ENCODE data around the gene ACER1. TPM values are rescaled to one million over a fixed set of nuclear protein-coding genes. Genes with fewer than 3 reads are reported as not detected.

Gene ACER1
- total RNA-seq, 1 experiment from 2014 or later = not detected

DNA sequence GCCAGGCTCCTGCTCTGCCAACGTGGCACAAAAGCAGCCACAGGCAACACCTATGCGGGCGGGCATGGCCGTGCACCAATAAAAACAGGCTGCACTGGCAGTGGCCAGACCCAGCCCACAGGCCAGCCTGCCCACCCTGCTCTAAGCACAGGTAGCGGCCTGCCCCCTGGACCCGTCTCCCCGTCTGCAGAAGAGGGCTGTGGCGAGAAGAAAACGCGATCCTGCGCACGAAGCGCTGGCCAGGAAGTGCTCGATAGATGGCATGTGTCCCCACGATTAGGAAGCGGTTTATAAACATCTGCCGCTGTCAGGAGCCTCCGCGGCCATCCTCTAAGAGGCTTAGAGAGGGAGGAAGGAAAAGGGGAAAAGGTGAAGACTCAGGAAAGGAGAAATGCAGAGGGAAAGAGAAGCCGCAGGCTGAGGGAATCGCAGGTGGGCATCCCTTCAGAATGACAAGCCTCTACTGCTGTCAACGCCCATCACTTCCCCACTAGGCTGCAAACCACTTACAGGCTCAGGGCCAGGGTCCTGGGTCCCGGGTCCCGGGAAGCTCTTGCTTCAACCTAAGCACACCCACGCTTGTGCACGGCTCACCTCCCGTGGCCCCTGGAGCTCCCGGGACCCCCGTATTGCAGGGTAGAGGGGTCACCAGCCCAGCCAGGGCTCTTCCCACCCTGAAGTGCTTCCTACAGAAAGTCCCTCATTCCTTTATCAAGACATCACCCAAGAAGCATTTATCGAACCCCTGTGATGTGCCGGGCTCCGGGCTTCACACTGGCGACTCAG is 64.1 kb downstream of the ACER1 start:
- no peak for DNase-seq (ENCODE audit: low read depth)

DNA sequence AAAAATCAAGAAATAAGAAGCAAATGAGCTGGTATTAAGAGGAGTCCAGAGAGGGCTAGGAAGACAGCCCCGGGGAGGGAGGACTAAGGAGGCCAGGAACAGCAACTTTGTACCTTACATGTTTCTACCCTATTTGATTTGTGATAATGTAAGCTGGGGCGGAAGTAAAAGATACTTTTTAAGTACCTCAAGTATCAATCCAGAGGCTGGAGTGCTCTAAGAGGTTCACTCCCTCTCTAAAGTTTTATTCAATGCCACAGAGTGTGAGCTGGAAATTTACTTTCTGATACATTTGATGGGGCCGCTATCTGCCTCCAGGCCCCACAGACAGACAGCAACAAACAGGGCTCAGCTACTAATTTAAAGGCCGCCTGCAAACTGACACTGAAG is 65.0 kb downstream of the ACER1 start:
- no peak for DNase-seq (ENCODE audit: low read depth)

DNA sequence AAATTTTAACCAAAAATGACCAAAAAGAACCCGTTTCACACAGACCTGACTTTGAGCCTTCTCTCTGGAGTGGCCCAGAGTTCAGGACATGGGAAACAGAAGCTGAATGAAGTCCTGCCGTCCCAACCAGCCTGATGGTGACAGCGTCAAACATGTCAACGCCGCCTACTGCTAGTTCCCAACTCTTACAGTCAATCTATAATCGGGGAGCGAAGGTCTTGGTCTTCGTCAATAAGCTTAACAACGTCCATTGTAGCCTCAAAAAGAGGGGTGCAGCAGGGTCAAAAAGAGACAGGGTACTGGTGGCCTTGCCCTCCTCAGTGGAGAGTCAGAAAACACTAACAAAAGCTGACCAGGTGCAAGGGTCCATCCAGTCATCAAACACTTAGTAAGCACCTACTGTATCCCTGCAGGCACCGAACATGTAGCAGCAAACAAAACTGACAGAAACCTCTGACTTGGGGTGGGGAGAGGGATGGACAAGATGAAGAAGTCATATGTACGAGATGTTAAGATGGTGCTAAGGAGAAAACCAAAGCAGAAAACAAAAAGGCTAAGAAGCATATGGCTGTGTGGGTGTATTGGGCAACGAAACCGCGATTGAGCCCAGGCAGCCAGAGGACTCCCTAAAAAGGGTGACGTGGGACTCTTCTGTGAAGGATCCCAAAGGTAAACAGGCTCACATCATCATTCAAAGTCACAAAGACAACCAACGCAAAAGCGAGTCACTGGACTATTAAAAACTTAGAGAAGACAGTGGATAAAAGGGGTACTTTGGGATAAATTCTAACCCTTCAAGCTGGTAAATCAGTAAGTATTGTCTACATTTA is 65.6 kb downstream of the ACER1 start:
- DNase-seq (ENCODE audit: low read depth) = no peak

DNA sequence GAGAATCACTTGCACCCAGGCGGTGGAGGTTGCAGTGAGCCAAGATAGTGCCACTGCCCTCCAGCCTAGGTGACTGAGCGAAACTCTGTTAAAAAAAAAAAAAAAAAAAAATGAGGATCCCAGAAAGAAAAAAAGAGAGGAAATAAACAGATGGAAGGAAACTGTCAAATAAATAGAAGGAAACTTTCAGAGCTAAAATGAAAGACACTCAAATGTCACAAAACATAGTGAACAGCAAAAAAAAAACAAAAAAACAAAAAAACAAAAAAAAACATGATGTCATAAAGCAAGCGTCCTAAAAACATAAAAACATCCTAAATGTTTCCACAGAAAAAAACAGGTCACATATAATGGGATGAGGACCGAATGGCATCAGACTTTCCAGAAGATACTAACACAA is 68.6 kb downstream of the ACER1 start:
- no peak for DNase-seq (ENCODE audit: low read depth)

DNA sequence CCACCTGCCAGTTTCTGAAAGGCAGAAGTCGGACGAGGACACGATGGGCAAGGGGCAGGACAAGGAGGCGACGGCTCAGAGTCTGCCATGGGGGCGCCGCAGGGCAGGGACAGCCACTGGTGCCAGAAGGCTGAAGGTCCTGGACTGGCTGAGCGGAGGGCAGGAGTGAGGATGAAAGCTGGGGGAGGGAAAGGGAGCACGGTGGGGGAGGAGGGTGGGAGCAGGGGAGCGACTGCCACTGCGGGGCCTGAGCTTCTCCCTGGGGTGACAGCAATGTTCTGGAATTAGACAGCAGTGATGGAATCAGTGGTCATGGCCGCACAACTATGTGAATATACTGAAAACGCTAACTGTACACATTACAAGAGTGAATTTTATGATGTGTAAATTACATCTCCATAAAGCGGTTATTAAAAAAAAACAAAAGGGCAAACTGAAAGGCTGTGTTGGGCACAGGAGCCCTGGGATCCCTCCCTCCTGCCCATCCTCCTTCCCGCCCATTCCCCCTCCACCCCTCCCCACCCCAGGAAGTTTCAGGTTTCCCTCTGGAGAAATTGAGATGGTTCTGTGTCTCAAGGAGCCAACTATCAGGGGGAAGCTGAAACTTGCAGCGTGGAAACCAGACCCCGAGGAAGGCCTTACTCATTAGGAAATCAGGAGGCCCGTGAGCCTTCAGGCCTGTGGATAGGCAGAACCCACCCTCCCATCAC is 69.5 kb downstream of the ACER1 start:
- peak; percentile 41 for DNase-seq (ENCODE audit: low read depth)

DNA sequence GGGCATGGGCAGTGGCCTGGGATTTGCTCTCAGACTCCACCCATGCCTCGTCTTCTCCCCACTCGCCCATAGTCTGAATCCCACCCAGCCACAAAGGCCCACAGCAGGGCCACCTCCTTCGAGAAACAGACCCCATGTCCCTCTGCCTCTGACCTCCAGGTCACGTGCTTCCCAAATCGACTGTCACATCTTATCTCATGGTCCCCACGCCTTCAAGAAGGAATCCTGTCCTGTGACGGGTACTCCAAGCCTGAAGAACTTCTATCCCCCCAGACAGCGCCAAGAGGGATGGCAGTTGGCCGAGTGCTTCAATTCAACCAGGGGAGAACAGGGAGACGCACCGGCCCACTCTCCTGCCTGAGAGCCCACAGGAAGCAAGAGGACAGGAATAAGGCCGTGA is 70.1 kb downstream of the ACER1 start:
- DNase-seq (ENCODE audit: low read depth) = no peak

DNA sequence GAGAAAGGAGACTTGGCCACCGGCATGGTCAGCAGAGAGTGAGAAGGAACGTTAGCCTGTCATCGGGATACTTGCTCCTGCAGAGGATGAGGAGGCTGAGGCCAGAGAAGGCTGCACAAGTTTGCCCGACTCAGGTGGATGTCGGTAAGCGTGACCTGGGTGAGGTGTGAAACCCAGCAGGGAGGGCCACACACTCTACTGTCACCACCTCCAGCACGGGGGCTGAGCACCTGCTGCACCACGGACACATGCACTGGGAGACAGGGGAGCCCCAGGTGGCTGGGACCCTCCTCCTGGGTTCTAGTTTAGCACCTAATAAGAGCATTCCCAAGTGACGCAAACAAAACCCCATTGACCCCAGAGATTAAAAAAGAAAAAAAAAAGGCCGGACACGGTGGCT is 70.9 kb downstream of the ACER1 start:
- no peak for DNase-seq (ENCODE audit: low read depth)

DNA sequence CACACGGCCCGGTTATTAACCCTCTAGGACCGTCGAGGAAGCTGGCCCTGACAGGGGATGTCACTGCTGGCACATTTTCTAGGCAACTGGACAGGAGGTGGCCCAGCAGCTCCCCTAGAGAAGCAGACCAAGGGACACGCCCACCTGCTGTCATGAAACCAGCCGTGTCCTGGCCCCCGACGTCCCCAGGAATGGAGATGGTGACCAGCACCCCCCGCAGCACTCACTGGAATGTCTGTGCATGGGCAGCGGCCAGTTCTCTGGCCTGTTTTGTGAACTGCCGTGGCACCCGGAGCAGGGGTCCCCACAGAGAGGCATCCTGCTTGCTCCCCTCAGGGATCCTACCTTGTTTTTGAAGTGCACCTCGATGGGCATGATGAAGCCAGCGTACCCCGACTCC is 71.5 kb downstream of the ACER1 start:
- no peak for DNase-seq (ENCODE audit: low read depth)

DNA sequence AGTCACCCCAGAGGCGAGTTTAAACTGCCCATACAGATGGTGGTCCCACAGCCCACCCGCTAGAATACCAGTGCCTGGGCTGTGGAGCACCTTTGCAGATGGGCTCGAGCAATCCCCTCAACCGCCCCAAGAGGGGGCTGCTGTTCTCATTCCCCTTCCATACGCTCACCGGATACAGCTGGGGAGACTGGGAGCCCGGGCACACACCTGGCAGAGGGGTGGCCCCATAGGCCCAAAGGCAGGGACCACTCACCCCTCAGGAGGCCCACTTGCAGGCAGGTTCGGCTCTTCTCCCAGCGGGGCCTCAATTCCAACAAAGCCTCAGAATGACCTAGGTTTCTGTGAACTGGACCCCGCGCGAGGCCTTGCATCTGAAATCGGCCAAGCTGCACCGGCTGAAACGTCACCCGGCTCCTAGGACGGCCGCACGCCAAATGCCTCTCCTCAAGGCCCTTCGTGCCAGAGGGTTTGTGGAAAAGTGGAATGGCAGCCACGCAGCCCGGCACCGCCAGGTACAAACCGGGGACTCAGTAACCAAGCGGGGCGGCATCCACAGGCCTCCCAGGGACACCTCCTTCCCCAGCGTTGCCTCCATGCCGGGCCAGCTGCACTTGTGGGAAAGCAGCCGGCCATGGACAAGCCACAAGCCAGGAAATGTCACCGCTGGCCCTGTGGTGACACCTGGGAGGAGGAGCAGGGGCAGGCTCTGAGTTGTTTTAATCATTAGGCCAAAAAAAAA is 72.3 kb downstream of the ACER1 start:
- DNase-seq (ENCODE audit: low read depth) = no peak

DNA sequence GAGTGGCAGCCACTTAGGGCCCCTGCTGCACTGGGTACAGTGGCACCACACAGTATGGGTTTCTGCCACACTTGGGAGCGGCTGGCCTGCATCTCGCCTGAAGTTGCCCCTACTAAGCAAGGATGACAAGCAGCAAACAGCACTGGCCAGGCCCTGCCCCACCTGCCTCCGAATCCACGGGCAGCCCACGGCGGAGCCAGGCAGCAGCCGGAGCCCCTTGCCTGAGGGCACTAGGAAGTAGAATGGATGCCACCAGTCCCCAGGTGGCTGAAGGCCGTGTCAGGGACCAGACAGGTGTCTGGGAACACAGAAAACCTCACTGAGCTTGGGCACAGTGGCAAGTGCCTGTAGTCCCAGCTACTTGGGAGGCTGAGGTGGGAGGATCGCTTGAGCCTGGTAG is 73.0 kb downstream of the ACER1 start:
- no peak for DNase-seq (ENCODE audit: low read depth)

DNA sequence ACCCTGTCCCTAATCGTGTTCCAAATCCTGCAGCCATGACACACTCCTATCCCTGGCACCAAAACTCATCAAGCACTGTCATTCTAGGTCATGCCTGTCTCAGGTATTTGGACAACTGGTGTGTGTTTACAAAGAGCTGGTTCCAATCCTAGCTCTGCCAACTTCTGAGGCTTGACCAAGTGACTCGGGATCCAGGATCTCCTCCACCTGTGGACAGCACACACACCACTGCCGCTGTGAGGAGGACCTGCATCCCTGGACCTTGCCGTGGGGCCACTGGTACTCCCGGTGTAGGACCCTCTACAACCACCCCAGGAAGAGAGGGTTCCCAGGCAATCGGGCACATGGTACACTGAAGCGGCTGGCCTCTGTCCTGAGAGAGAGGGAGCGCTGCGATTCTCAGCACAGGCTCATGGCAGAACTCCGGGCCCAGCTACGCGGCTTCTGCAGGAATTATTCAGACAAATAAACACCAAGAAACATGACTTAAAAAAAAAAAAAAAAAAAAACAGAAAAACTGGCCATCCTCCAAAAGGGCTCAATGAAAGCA is 74.0 kb downstream of the ACER1 start:
- DNase-seq (ENCODE audit: low read depth) = no peak

DNA sequence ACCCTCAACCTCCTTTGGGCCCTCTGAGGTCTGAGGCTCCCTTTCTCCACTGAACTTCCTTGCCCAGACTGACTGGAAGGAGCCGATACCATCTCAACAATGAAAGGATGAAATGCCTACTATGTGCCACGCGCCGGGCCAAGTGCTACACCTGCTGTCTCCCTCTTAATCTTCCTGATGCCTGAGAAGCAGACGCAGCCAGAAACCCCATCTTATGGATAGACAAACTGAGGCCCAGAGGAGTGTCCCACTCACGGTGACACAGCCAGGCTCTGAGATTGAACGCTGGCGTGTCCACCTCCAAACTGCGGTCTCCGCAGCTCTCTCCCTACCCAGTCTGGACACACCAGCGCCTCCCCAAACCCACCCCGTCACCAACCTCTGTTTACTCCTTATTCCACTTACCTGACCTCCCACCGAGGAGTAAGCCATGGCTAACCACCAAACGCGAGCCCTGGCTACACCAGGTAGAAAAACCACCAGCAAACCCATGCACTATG is 74.5 kb downstream of the ACER1 start:
- DNase-seq (ENCODE audit: low read depth) = no peak

Other genes starting within 250 kb of the ACER1 start
- gene RFX2, start 223.1 kb downstream of the ACER1 start, total RNA-seq (2014; rRNA removed) = 4.1 and 5.7 TPM in 2 replicates
- not detected in 2 replicates for gene ACSBG2, start 197.9 kb downstream of the ACER1 start, total RNA-seq (2014; rRNA removed)
- gene MLLT1, start 53.6 kb downstream of the ACER1 start, total RNA-seq (2014; rRNA removed) = 18.5 and 19.6 TPM in 2 replicates
- gene CLPP, start 27.9 kb upstream of the ACER1 start, total RNA-seq (2014; rRNA removed) = 107 and 126 TPM in 2 replicates
- gene ALKBH7, start 39.2 kb upstream of the ACER1 start, total RNA-seq (2014; rRNA removed) = 25.4 and 35.0 TPM in 2 replicates
- gene PSPN, start 42.3 kb upstream of the ACER1 start, total RNA-seq (2014; rRNA removed) = 0.69 and 0.90 TPM in 2 replicates
- 59.4 and 64.3 TPM in 2 replicates for gene GTF2F1, start 59.6 kb upstream of the ACER1 start, total RNA-seq (2014; rRNA removed)
- gene KHSRP, start 91.2 kb upstream of the ACER1 start, total RNA-seq (2014; rRNA removed) = 127 and 142 TPM in 2 replicates
- gene SLC25A41, start 100.2 kb upstream of the ACER1 start, total RNA-seq (2014; rRNA removed) = not detected in 2 replicates
- 5.5 TPM in 2 replicates for gene SLC25A23, start 126.2 kb upstream of the ACER1 start, total RNA-seq (2014; rRNA removed)
- not detected in 2 replicates for gene CRB3, start 130.7 kb upstream of the ACER1 start, total RNA-seq (2014; rRNA removed)
- gene DENND1C, start 148.2 kb upstream of the ACER1 start, total RNA-seq (2014; rRNA removed) = not detected in 2 replicates
- gene TUBB4A, start 168.7 kb upstream of the ACER1 start, total RNA-seq (2014; rRNA removed) = not detected in 2 replicates
- 1.3 and 1.7 TPM in 2 replicates for gene TNFSF9, start 197.4 kb upstream of the ACER1 start, total RNA-seq (2014; rRNA removed)

Data from LHCN-M2 (cell line).